ENCODE data around the gene ATP2B2.

ATP2B2 gene

DNA sequence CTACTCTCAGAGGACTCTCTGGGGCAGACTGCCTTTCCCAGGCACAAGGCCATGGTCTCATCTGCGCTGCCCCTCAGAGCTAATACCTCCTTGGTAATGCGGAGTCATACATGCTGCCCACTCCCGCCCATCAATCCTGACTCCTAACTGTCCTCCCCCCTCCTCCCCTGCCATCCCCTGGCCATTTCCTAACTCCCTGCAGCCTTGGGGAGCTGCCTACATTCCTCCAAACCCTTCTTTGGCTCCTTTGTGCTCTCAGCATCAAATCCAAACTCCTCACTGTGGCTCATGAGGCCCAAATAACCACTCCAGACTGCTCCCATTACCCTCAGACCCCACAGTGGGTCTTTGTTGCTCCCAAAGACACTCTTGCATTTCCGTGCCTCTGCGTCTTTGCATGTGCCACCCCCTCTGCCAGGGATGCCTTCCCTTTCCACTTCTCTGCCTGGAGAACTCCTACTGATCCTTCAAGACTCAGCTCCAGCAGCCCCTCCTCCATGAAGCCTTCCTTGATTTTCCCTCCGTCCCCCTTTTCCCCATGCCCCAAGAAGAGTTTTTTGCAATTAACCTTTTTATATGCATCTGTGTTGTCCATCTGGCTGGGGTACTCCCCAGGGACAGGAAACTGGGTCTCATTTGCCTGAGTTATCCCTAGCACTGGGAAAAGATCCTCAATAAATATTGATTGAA is 5.5 kb upstream of the ATP2B2 start:
- DNase-seq (ENCODE audit: low read depth) = no peak

DNA sequence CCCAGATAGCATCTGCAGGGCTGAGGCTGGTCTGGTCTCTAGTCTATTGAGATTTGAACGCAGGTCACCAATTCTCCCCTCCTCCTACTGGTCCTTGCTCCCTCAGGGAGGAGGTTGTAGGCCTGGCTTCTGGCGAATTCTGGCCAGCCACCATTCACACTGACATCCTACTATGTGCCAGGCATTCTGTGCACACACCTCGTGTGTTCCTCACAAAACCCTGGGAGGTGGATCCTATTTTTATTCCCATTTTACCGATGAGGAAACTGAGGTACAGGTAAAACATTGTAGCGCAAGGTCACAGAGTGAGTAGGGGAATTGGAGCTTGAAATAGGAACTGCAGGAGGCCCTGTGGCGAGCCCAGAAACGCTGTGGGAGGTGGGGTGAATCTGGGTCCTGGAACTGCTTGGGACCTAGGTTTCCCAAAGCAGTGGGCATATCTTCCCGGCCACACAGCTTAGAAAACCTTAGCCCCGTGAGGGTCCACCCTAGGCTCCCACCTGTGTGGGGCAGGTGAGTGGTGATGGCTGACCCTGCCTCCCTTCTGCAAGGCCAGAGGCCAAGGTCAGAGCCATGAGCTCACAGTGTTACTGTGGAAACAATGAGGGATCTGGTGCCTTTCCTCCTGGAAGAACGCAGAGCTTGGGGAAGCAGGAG is 4.8 kb upstream of the ATP2B2 start:
- no peak for DNase-seq (ENCODE audit: low read depth)

- no peak for DNase-seq (ENCODE audit: low read depth)
Observed at GRCh38 chr3:10509325-10509724, 3.9 kb upstream of the ATP2B2 start.

DNA sequence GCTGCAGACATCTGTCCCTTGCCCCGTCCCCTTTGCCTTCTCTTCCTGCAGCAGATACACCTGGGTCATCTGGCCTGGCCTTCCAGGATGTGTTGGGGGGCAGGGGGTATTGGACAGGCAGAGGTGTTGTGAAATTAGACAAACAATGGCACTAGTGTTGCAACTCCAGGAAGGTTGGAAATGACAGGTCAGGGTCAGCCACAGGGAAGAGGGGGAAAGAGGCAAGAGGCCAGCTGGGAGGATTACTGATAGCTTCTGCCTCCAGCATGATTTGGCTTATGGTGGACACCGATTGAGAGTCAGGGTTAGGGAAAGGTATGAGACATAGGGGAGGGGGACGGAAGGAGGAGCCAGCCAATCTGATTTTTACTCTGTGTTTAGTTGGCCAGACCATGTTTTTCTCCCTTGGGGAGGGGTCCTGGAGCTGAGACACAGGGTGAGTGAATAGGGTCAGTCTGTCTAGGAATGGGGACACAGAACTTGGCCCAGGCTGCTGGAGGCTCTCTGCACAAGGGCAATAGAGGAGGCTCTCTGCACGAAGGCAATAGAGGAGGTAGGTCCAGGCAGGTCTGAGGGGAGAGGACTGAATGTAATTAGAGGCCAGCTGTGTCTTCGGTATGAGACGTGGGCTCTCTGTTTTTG is 3.4 kb upstream of the ATP2B2 start:
- no peak for DNase-seq (ENCODE audit: low read depth)

- DNase-seq (ENCODE audit: low read depth) = no peak
Observed at GRCh38 chr3:10508235-10508618, 2.8 kb upstream of the ATP2B2 start.

DNA sequence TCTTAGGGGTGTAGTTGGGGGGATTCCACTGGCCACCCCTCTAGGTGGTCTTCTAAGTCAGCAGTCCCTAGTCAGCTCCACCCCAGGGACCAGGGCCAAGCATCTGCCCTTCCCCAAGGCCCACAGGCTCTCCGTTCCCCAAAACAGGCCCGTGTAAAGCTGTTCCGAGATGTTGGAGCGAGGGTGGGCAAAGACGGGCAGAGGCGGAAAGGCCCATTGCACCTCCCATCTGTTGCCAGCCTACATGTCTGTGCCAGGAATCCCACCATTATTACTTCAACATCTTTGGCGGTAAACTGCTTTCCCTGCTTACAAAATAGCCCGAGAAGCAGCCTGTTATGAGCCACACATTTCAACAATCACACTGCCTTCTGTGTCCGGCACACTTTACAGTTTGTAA is 1.9 kb upstream of the ATP2B2 start:
- DNase-seq (ENCODE audit: low read depth) = no peak

- no peak for DNase-seq (ENCODE audit: low read depth)
Observed at GRCh38 chr3:10506696-10507095, 1.3 kb upstream of the ATP2B2 start.

DNA sequence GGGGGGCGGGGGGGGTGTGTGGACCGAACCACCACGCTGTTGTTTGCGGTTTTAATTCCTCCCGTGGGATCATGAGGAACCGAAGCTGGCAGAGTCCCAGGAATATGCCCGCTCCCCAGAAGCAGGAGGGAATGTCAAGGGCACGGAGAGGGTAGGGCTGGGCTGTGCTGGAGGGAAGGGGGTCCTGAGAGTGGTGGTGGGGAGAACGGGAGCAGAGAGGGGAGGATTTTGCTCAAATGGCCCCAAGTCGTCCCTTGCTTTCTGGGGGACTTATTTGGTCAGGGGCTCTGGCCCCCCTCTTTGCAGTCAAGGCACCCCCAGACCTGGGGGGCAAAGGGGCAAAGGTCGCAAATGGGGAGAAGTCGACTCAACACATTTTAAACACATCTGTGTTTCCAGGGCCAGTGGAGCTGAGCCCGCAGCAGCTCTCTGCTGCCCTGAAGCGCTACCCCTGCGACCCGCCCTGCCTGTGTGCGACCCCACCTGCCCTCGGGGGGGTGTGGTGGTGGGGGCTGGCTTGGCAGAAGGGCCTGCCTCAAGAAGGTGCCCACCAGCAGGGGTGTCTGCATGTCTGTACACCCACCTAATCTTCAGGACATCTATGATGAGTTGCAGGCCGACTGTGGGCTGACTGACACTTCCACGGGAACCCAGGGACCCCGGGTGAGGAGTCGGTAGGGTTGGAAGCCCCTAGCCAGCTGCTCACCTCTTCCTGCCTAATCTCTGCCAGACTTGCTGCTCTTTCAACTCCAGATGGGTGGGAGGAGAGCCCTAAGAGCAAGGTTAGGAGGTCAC is 602 bp upstream of the ATP2B2 start:
- no peak for DNase-seq (ENCODE audit: low read depth)

DNA sequence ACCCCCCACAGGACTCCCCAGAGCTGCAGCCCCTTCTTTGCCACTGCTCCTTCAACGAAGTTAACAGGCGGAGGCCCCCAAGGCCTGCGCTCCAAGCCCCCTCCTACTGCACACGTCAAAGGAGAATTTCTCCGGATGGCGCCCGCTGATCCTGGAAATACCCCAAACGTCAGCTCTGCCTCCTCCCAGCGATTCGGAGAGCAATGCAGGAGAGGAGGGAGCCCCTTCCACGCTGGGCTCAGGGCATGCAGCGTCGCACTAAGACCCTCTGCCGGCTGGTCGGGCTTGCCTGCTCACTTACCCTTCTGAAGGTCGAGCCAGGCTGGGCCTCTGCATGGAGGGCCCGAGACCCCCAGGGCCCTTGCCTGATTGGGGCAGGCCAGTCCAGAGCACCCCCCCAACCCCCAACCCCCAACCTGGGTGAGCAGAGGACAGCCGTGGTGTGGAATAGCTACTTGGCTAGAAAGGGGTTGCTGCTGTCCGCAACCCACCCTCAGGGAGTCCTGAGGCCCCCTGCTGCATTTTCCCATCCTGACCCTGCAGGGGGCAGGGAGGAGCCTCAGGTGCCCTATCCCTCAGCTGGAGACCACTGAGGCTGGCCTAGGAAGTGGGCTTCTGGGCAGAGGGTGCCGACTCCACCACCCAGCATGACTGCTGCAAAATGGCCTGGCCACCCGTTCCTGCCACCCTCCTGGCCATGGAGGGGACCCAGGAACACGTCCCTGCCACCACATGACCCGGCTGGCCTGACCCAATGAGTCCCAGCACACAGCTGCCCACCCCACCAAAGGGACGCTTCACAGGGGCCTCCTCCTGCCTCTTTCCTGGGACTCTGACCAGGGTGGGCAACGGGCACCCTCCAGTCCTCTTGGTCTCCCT is 976 bp downstream of the ATP2B2 start:
- DNase-seq (ENCODE audit: low read depth) = no peak

- no peak for DNase-seq (ENCODE audit: low read depth)
Observed at GRCh38 chr3:10503217-10503796, 2.1 kb downstream of the ATP2B2 start.

- DNase-seq (ENCODE audit: low read depth) = no peak
Observed at GRCh38 chr3:10502185-10502880, 3.1 kb downstream of the ATP2B2 start.

DNA sequence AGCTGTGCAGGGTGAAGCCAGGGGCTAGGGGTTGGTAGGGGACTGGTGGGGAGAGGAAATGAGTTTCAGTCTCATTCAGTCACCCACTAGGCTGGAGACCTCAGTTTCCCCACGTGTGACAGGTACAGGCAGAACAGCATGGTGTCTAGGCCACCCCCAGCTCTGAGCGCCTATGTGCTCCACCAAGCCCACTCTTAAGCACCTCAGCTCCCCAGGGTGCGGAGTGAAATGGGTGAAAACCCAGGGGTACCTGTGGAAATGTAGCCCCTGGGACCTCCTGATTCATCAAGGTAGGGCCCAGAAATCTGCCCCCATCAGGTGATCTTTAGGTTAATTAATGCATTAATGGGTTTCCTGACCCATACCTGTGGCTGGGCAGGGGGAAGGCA is 3.7 kb downstream of the ATP2B2 start:
- no peak for DNase-seq (ENCODE audit: low read depth)

DNA sequence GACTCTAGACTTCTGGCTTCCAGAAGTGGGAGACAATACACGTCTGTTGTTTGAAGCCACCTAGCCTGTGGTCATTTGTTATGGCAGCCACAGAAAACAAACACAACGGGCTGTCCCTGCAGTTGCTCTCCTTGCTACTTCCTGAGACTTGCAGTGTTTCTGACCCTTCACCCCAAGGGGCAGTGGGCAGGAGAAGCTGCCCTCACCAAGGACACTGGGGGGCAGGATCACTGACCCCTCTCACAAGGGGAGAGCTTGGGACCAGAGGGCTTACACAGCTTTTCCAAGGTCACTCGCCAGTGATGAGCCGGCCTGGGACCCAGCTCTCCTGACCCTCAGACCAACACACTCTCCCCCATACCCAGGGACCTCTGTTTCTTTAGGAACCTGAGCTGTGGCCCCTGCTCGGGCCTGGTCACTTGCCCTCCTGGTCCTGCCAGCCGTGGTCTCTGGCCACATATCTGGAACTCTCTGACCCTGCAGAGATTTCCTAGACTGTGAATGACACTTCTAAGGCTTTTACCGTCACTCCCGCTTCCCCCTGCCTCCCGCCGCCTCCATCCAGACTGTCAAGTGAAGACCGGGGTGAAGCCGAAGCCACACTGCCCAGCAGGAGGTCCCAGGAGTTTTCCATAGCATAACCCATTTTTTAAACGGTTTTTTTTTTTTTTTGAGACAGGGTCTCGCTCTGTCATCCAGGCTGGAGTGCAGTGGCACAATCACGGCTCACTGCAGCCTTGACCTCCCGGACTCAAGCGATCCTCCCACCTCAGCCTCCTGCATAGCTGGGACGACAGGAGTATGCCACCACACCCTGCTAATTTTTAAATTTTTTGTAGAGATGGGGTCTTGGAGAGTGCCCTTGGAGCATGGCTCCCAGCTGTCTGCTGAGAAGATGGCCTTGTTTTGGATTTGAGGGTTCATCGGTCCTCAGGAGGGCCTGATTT is 4.4 kb downstream of the ATP2B2 start:
- no peak for DNase-seq (ENCODE audit: low read depth)

DNA sequence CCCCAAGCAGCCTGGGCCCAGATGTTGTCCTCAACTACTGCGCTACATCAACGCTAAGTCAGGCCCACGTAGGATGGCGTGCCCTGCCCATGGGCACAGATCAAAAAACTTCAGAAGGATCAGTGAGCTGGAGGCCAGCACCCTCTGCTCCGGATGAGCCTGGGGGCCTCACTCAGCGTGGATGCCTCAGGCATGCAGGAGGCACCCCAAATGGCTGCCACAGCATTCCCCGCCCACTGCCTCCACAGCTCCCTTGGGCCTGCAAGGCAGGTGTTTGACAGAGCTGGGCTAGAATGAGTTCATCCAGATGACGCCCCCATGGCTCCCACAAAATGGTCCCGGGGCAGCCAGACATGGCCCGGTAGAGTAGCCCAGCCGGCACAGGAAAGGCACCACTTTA is 7.1 kb downstream of the ATP2B2 start:
- DNase-seq (ENCODE audit: low read depth) = no peak

DNA sequence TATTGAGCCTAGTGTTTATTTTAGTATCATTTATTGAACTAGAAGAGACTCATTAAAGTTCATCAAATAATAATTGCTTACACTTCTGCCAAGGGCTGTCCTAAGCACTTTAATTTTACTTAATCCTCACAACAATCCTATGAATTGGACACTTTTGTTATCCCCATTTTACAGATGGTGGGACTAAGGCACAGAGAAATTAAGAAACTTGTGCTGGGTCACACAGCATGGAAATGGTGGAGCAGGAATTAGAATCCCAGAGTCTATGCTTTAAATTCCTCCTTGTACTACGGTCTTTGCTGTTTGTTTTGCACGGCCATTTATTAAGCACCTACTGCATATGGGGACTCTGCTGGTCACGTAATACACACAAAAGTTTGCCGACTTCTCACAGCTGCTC is 7.9 kb downstream of the ATP2B2 start:
- no peak for DNase-seq (ENCODE audit: low read depth)

DNA sequence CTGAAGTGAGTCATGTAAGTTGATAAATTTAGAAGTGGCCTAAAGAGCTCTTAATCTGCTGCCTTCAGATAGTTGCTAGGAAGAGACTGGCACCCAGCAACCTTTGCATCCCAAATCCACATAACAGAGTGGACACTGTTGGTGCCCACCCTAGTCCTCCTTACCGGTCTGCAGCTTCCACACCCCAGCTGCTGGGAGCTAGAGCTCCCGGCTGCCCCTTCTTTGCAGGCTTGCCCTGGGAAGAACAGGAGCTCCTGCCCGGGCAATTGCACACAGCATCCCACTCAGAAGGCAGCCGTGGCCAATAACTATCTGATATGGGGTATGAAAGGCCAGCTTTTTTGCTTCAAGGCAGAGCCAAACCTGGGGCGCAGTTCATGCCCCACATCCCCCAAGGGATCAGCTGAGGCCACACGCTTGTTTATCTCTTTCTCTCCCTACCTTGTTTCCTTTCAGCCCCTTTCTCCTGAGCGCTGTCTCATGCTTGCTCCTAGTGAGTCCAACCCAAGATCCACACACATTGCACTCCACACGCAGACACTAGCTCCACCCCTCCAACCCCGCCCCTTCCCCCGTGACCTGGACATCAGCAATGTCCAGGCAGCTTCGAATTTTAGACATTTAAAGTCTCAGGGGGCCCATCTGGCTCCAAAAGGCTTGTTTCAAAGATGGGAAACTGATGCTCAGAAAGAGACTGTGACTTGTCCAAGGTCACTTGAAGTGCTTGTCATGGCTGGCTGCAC is 9.1 kb downstream of the ATP2B2 start:
- no peak for DNase-seq (ENCODE audit: low read depth)

DNA sequence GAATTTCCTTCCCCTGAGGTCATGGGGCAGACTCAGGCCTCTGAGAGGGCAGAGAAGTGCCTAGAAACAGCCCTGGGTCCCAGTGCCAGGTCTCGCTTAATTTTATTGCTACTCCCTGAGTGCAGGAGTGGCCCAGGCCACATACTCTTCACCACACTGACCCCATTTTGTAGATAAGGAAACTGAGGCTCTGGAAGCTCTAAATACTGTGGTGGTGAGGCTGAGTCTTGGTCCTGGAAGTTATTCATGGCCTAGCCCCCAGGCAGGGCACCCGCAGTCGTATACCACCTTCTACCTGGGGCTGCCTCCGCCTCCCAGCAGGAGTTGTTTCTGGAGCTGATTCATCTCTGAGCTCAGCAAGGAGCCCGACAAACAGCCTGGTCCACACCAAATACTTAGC is 9.8 kb downstream of the ATP2B2 start:
- no peak for DNase-seq (ENCODE audit: low read depth)

- no peak for DNase-seq (ENCODE audit: low read depth)
Observed at GRCh38 chr3:10495003-10495402, 10.4 kb downstream of the ATP2B2 start.

DNA sequence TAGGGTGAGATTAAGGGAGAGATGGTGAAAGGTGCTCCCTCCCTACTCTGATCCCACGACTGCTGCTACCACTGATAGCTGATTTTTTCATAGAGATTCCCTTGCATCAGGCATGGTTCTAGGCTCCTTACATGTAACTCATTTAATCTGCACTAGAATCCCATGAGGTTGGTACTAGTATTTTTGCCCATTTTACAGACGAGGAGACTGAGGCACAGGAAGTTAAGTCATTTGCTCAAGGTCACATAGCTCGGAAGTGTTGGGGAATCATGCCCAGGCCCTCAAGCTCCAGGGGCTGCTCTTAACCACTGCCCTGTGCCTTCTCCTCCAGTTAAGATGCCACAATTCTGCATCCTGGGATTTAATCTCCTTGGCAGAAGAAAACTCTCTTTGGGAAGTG is 11.2 kb downstream of the ATP2B2 start:
- no peak for DNase-seq (ENCODE audit: low read depth)
